Pulmonary artery endothelial cell (primary cell): ENCODE data around the gene GLT1D1. TPM values are rescaled to one million over a fixed set of nuclear protein-coding genes. Genes with fewer than 3 reads are reported as not detected.

Experiments used
- DNase-seq: peaks from one replicate; pipeline ENCODE4 v3.0.0-alpha.2; 2011; ENCODE audit warnings: low read depth, low spot score
- total RNA-seq: library from RNA; depleted of rRNA; stranded (reverse); fragments of >200 nt; gene quantifications from 2 replicates; pipeline ENCODE4 v1.2.3, GENCODE V29; 2014

GLT1D1 gene
- total RNA-seq, 1 donor from 2014 or later: not detected

DNA sequence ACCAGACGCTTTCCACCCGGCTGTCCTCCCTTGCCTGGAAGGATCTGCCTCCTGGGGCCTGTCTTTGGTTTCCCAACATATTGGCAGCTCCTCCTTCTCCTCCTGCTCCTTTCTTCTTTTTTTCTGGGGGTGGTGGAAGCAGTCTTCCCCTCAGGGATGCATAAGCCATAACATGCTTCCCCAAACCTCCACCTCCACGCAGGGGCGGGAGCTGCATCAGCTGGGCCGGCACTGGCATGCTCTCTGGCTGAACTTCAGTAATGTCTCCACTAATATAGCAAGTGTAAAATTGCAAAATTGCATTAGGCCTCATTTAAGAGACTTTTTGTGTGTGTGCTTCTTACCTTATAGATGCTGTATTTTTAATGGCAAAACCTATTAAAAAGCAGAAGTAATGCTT is 58.6 kb downstream of the GLT1D1 start:
- no peak for DNase-seq

DNA sequence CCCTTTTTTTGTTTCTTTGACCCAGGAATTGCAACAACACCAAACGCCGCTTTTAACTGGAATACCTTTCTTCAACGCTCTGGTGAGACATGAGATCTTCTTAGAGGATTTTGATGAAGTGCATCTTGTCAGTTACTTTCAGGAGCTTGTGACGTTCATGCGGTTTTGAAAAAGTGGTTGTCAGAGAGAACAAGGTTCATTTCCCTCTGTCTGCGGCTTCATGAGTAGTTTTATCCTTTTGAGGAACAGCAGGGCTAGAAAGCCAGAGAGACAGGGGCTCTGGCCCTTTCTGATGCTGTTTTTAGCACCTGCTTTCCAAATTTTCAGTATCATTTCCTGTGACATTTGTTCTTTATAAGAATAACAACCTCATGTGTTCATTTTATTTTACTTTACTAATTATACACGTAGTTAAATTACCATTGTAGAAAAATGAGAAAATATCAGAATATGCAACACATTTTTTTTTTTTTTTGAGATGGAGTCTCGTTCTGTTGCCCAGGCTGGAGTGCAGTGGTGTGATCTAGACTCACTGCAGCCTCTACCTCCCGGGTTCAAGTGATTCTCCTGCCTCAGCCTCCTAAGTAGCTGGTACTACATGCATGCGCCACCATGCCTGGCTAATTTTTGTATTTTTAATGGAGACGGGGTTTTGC is 61.8 kb downstream of the GLT1D1 start:
- no peak for DNase-seq

DNA sequence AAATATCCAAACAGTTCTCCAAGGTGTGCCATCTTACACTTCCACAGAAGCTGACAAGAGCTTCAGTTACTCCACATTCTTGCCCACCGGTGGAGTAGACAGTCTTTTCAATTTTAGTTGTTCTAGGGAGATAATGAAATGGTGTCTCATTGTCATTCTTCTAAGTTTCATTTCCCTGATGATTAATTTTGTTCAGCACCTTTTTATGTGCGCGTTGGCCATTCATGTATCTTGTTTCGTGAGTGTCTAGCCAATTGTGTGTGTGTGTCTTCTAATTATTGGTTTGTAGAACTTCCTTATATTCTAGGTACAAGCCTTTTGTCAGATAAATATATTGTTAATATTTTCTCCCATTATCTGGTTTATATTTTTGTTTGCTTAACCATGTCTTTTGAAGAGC is 63.1 kb downstream of the GLT1D1 start:
- DNase-seq: no peak

DNA sequence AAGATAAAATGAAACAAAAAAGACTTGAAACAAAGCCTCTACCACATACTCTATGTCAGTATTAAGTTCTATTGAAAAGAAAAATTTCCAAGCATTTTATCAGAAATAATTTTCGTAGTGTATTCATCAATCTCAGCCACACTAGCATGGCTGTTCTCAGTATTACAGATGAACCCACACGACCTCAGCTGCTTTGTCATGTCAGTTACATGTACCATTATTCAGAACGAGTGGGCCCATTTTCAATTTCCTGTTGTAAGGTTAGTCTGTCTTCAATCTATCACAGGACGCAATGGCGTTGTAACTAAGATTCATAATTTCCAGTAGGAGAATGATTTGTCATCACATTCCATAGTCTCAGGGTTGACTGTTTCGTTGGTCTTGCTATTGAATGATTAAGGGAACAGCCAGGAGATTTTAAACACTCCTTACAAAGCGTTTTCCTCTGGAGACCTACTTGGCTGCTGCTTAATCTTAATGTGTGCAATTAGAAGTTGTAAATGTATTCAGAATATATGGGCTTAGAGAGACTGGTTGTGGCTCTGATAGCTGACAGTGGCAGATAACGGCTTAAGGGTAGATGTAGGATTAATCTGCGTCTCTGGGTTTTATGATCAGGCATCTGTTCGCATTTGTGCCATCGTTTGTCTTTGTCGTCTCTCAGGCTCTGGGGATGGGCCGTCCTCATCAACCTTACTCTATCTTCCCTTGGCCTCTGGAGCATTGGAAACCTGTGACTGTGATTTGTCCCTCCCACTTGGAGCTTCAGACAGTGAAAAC is 65.4 kb downstream of the GLT1D1 start:
- no peak for DNase-seq

DNA sequence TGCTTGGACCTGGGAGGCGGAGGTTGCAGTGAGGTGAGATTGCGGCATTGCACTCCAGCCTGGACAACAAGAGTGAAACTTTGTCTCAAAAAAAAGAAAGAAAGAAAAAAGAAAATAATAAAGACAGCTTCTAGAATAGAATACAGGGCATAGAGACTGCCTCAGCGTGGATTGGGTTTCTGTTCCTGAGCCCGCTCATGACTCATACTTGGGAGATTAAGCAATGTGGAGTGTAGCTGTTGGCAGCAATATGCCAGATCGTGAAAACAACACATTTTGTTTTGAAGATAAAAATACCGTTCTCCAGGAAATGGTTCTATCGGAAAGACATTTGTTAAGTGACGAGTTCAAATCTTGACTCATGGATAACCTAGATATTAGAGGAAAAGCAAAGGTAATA is 67.2 kb downstream of the GLT1D1 start:
- no peak for DNase-seq

DNA sequence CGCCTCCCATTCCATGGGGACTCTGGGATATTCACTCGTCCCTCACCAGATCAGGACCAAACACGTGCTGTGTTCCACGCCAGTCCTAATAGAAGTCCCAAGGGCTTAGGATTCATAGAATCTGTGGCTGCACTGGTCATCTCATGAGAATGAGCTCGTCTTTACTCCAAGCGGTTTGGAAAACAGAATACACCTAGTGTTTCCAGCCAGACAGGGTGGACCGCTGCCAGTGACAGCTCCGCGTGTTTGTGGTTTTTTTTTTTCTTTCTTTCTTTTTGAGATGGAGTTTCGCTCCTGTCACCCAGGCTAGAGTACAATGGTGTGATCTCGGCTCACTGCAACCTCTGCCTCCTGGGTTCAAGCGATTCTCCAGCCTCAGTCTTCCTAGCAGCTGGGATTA is 75.1 kb downstream of the GLT1D1 start:
- DNase-seq: no peak

DNA sequence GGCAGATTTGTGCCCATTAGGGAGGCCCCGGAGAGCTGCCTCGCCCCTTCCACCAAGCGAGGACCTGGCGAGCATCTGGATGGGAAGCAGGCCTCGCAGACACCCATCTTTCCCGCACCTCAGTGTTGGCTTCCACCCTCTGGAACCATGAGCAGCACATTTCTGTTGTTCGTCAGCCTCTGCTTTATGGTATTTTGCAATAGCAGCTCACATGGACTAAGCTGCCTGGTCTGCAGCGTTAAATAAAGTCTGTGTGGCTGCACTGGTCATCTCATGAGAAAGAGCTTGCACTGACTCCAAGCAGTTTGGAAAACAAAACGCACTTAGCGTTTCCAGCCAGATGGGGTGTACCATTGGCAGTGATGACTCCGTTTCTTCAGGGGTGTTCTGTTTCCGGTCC is 75.8 kb downstream of the GLT1D1 start:
- no peak for DNase-seq

DNA sequence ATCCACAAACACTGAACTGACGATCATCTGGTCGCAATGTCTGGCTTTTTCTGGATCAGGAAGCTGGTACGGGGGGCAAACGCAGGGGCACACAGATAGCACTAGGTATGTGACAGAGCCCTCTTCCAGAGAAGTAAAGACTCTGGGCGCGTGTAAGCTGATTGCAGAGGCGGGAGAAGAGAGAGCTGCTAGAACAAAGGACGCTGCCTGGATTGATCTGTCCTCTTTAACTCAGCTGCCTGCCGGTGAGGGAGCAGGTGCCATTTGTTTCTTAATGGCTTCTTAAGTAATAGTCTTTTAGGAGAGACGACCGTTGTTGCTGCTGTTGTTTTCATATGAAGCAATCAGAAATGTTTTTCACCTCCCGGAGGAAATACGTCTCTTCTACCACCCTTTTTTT is 77.3 kb downstream of the GLT1D1 start:
- DNase-seq: no peak

DNA sequence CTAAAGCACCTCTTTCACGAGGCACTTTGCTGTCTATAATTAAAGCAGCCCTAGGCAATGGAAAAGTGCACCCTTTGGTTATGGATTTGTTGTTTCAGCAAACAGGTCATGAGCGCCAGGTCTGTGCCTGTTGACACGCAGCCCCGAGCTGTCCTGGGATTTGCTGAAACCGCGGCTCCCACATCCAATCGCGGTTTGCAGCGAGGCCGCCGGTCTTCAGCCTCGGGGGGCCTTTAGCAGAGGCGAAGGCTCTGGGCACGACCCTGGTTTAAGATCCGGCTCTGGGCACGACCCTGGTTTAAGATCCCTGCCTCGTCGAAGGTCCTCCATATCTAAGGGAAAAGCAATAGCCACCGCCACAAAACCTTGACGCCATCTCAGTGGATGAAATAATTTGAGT is 79.2 kb downstream of the GLT1D1 start:
- DNase-seq: no peak

DNA sequence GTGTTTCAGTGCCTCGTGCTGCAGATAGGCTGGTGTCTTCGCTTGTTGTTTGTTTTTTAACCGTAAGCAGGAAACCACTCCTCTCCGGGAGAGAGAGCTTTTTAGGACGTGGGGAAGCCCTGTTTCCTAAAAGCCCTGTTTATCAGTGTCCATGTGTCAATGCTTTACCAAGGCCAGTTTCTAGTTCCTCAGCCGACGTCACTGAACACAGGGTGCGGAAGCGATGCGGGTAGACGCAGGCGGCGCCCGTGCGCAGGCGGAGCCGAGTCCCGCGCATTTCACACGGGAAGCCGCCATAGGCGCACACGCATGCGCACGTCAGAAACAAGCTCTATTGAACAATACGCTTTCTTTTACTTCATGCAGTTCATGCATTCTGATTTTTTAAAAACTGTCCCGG is 79.8 kb downstream of the GLT1D1 start:
- no peak for DNase-seq

DNA sequence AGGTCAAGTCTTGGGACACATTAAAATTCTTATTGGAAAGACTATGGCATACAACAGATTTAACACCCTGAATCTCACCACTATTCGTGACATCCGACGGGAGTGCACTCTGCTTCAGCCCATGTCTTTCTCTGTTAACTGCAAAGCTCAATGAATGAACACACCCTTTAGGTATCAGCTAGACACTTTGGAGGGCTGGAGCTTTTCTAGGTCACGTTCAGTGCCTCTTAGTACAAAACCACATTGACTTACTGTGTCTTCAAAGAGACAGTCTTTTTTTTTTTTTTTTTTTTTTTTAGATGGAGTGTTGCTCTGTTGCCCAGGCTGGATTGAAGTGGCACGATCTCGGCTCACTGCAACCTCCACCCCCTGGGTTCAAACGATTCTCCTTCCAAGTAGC is 80.6 kb downstream of the GLT1D1 start:
- no peak for DNase-seq

DNA sequence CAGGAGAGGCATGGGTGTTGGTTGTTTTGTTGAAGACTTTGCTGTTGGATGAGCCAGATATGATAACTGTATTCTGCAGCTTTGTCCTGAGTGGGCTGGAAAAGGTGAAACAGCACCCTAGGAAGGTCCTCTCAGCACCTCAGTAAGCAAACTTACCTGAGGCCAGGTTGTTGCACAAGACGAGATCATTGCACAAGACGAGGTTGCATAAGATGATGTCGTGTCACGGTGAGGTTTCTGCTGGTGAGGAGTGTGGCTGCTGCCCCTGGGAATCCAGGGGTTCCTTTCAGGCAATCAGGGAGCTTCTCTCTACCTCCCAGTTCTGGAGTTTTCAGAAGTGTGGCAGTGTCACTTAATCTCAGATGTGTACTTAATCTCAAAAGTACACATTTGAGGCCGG is 85.6 kb downstream of the GLT1D1 start:
- DNase-seq: no peak

DNA sequence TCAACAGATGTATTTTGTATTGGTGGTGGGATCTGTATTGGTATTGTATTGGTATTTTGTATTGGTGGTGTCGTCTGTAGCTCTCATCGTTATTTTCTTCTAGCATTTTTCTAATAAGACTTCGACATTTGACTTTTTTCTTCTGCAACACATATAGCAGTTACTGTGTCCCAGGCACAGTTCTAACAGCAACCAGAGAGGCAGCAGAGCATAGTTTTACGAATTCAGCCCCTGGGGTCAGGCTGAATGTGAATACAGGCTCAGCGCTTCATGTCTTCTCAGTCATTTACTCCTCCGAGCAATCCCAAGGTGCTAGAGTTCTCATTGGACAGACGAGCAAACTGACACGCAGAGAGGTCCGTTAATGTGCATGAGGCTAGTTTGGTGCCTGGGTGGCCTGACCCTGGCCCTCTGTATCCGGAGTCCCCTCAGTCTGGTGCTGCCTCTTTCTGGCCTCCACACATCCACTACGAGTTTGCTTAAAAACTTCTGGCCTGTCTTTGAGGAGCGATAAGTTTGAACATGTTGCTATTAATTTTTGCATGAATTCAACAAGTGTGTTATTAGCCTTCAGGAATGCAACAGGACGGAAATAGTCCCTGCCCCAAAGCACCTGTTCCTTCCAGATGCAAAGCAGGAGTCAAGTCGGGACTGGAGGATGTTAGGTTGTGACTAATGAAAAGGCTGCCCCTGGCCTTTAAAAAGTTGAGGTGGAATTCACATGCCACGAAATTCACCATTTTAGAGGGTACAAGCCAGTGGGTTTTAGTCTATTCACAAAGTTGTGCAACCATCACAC is 87.0 kb downstream of the GLT1D1 start:
- no peak for DNase-seq

DNA sequence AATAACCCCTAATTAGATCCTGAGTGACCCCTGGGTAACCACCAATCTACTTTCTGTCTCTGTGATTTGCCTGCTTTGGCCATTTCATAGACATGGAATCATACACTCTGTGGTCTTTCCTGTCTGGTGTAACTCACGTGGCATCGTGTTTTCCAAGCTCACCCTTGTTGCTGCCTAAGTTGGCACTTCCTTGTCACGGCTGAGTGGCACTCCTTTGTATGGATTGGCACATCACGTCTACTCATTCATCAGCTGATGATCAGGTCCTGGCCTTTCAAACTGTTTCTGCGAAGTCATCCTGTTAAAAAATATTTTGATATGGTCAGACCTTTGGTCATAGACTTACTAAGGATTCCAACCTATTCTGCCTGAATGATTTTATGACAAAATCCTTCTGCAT is 87.7 kb downstream of the GLT1D1 start:
- no peak for DNase-seq

DNA sequence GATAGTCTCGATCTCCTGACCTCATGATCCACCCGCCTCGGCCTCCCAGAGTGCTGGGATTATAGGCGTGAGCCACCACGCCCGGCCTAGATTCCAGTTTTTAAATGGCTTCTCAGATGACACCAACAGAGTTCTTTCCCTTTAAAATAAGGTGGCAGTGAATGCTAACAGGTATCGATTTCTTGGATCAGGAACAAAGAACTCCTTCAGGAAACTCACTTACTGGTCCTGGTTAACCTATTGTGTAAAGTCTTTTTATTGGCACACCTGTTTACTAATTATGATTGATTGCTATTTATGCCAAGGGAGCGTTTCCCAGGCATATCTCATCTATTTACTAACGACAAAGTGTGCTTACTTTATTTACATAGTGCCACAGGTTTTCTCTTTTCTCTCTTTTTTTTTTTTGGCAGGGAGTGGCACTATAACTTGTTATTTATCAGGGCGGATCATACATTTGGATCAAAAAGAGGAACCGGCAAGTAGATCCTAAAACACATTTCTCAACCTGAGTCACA is 89.7 kb downstream of the GLT1D1 start:
- DNase-seq: no peak

DNA sequence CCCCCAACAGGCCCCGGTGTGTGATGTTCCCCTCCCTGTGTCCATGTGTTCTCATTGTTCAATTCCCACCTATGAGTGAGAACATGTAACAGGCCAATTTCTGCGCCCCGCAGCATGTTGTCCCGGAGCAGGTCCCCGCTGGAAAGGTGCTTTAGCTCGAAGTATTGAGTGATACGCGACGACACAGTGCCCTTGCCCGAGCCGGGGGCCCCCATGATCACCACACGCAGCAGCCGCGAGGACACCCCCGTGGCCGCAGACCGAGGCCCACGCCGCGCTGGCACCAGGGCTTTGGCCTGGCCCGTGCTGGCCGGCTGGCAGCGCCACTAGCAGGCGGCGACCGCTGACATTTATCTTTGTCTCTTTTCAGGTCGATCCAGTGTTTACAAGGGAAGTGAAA is 91.7 kb downstream of the GLT1D1 start:
- no peak for DNase-seq

DNA sequence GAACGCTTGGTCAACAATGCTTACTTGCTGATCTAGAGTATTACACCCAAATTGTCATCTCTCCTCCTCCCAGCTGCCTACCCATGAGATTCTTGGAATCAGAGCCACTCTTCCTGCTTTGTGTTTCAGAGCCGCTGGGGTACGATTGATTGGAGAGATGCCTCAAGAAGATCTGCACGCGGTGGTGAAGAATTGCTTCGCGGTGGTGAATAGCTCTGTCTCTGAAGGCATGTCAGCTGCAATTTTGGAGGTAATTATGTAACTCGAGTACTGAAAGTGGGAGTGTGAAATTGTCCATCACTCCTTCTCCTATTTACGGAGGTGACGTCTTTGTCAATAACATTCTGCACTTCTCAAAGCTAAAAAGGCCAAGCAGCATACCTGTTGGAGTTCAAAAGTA is 93.9 kb downstream of the GLT1D1 start:
- DNase-seq: no peak

DNA sequence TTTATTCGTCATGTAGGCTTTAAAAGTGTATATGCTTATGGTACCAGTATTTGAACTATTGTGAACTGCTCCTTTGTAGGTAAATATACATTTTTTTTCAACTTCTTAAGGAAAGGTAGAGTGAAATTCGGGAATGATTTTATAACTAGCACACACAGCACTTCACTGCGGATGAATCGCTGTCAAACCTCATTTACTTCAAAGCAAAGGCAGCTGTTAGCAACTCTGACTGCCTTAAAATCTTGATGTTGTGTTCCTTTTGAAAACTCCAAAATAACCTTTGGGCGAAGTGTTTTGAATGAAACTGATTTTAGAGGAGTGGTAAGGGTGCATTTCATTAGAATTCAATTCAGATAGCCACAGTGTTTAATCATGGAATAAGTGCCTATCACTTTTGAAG is 95.8 kb downstream of the GLT1D1 start:
- no peak for DNase-seq

DNA sequence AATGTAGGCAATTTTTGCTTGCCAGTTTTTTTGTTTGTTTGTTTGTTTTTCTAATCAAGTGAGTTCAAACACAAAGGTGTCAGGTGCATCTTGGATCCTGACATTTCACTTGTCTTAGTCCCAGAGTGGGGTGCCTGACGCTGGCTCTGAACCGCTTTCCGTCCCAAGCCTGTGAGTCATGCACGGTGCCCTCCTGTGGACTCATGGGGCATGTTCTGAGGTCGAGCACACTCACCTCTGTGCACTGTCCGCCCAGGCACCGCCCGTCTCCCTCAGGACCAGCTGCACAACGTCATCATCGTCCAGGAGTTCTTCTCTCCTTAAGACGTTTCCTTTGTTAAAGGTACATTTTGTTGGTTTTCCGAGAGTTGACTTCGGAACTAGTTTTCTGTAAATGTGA is 98.2 kb downstream of the GLT1D1 start:
- DNase-seq: no peak

DNA sequence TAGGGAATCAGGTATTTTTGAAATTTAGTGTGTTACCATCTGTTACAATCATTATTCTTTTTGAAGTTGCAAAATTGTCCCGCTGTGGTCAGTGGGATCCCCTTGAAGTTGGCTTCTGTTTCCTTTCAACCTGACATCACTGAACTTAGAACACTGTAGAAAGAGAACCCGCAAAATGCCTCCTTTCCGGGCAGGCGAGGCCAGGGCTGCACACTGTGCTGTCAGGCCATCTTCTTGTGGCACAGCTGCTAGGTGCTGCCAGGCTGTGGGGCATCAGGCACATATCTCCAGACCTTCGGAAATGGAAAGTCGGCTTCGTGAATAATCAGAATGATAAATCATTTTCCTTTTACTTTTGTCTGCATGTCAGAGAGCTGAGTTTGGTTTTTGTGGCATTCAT is 103.5 kb downstream of the GLT1D1 start:
- DNase-seq: no peak

DNA sequence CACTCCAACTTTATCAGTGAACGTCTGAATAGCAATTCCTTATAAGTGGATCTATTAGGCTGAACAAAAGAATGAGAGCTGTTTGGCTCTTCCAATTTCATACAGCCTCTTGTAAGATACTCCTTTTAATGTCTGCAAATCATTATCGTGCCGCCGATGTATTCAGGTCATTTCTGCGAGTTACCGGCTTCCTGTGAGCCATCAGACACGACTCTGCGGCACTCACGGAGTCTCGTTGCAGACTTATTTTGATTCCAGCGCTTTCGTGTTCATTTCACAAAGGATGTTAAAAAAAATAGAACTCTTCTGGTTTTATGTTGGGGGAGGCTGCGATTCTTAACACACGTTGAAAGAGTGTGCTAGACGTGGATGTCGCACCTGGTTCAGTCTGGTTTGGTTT is 106.6 kb downstream of the GLT1D1 start:
- no peak for DNase-seq

DNA sequence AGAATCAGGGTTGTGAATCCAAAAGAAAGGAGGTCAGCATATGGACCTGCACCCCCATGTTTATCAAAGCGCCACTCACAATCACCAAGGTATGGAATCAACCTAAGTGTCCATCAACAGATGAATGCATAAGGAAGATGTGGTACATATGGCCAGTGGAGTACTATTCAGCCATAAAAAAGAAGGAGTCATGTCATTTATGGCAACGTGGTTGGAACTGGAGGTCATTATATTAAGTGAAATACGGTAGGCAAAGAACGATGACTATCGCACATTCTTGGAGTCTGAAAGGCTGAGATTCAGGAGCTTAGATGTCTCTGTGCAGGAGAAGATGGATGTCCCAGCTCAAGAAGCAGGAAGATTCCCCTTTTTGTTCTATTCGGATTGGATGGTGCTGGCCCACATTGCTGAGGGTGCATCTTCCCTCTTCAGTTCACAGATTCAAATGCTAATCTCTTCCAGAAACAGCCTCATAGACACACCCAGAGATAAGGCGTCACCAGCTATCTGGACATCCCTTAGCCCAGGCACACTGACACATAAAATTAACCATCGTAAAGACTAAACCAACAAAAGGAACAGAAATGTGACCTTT is 108.1 kb downstream of the GLT1D1 start:
- no peak for DNase-seq
